ENCODE measurements around the gene CD300LF. TPM values are rescaled to one million over a fixed set of nuclear protein-coding genes. Genes with fewer than 3 reads are reported as not detected.

CD300LF gene
- total RNA-seq = not detected

GRCh38 chr17:74712756-74713155 is at the start of gene CD300LF:
TSS of gene CD300LF (minus strand) at chr17:74712923. CDS start at chr17:74712866, 57 bp downstream.
- no peaks in the 10 kb centered on the region for H3K4me1 ChIP-seq
- no peaks in the 10 kb centered on the region for H3K36me3 ChIP-seq
- no peak within 1 kb of the TSS for H3K4me3 ChIP-seq (replicated peaks in 1 of 3)
- TF ChIP-seq POLR2A (IDR thresholded peaks at IDR 0.05) = no peak
- TF ChIP-seq, protein P1, sequence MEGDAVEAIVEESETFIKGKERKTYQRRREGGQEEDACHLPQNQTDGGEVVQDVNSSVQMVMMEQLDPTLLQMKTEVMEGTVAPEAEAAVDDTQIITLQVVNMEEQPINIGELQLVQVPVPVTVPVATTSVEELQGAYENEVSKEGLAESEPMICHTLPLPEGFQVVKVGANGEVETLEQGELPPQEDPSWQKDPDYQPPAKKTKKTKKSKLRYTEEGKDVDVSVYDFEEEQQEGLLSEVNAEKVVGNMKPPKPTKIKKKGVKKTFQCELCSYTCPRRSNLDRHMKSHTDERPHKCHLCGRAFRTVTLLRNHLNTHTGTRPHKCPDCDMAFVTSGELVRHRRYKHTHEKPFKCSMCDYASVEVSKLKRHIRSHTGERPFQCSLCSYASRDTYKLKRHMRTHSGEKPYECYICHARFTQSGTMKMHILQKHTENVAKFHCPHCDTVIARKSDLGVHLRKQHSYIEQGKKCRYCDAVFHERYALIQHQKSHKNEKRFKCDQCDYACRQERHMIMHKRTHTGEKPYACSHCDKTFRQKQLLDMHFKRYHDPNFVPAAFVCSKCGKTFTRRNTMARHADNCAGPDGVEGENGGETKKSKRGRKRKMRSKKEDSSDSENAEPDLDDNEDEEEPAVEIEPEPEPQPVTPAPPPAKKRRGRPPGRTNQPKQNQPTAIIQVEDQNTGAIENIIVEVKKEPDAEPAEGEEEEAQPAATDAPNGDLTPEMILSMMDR (IDR thresholded peaks at IDR 0.05) = no peak
- H3K27me3 ChIP-seq = no peaks in the 10 kb centered on the region
- 76 to 77% methylated on average over 8 of the region's 8 CpGs for WGBS, 2 donors
- H3K27ac ChIP-seq = no peak within 1 kb of the TSS
- no peaks in the 10 kb centered on the region for H3K9me3 ChIP-seq
- DNase-seq = no peak
- intact Hi-C loops (cut with DNase I) = no loop called here

- H3K4me1 ChIP-seq = peaks cover 47 to 52% of the 10 kb centered on the region in 2 donors
- no peak overlapping the region for H3K27ac ChIP-seq
- DNase-seq = no peak
- no peaks in the 10 kb centered on the region for H3K27me3 ChIP-seq
- WGBS, 2 donors = 91 to 93% methylated on average over 3 to 11 of the region's 11 CpGs
- H3K9me3 ChIP-seq = no peaks in the 10 kb centered on the region
- H3K36me3 ChIP-seq = no peaks in the 10 kb centered on the region
- intact Hi-C loops (cut with DNase I) = no loop called here
- H3K4me3 ChIP-seq (replicated peaks in 1 of 3) = no peak overlapping the region
- no peak for TF ChIP-seq POLR2A (IDR thresholded peaks at IDR 0.05)
- TF ChIP-seq, protein P1 (IDR thresholded peaks at IDR 0.05) = no peak
Observed at GRCh38 chr17:74761931-74762330, 49.2 kb upstream of the CD300LF start.

DNA sequence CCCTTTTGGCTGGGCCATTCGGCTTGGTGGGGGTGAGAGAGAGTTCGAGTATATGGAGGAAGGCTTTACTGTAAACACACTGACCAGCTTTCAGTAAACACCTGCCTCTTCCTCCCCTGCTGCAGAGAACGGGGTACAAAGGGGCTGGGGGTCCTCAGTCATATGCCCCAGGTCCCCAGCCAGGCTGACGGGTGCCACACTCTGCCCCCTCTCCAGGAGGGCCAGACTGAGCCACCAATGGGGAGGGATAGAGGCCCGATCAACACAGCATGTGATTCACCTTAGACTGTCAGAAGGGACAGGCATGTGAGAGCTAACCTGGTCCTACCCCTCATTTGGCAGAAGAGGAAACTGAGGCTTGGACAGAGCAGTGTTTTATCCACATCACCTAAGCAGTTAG is 48.7 kb upstream of the CD300LF start:
- 54 to 66% methylated on average over 3 to 5 of the region's 5 CpGs for WGBS, 2 donors
- TF ChIP-seq, protein P1 (IDR thresholded peaks at IDR 0.05) = no peak
- no peak for TF ChIP-seq POLR2A (IDR thresholded peaks at IDR 0.05)
- H3K36me3 ChIP-seq = no peaks in the 10 kb centered on the region
- no peak for DNase-seq
- H3K27ac ChIP-seq = peak overlapping the region in 2 of 3 donors; percentile 71 to 72
- H3K27me3 ChIP-seq = no peaks in the 10 kb centered on the region
- H3K9me3 ChIP-seq = no peaks in the 10 kb centered on the region
- peaks cover 47 to 53% of the 10 kb centered on the region in 2 donors for H3K4me1 ChIP-seq
- intact Hi-C loops (cut with DNase I) = no loop called here
- H3K4me3 ChIP-seq (replicated peaks in 1 of 3) = no peak overlapping the region

DNA sequence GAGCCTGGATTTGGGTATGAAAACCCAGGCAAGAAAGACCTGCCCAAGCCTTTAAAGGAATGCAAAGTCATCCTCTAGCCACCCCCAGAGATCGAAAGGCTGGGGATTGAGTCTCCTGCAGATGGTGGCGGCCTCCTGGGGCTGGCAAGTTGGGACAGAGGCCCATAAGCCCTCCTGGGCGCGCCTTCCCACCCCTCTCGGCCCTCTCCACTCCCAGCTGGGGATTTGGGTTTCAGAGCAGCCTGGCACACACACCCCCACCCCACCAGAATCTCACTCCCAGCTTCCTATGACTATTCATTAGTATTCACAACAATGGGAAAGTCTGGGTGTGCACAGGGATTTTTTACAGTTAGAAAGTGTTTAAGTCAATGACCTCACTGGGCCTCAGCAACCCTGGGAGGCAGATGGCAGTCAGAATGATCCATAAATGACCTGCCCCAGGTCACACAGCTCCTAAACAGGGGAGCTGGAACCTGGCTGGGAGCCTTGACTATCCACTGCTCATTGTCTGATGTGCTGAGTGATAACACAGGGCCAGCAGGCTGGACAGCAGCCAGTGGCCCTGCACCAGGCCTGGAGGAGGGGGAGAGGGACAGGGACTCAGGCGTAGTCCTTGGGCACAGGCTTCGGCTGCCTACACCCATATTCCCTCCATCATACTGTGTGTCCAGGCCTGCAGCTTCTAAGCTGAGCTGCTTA is 47.8 kb upstream of the CD300LF start:
- Histone ChIP-seq H3K4me3 (replicated peaks in 1 of 3) (no peak overlapping the region), H3K9me3 (no peaks in the 10 kb centered on the region), H3K27me3 (no peaks in the 10 kb centered on the region), H3K36me3 (no peaks in the 10 kb centered on the region), H3K4me1 (peaks cover 47 to 53% of the 10 kb centered on the region in 2 donors), H3K27ac (peak overlapping the region; percentile 66 to 74 (median 72))
- no peak for TF ChIP-seq POLR2A (IDR thresholded peaks at IDR 0.05)
- TF ChIP-seq, protein P1 (IDR thresholded peaks at IDR 0.05) = no peak
- WGBS, 2 donors = 51 to 58% methylated on average over 6 to 7 of the region's 7 CpGs
- peak; percentile 47 to 48 for DNase-seq
- intact Hi-C loops (cut with DNase I) = no loop called here

DNA sequence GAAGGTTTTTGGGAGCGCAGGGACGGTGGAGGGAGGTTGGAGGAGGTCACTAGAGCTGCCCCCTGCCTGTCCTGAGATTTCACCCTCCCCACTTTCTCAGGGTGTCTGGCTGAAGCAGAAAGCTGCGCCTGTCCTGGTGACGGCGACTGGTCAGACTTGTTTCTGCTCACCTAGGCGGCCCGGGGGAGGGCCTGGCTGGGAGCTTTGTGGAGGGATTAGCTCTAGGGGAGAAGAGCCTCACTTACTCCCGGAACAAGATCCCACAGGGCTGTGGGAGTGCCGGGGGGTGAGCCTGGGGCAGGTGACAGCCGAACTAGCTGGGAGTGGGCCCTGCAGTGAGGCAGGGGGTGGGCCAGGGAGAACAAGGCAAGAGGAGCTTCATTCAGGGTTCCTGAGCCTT is 47.2 kb upstream of the CD300LF start:
- intact Hi-C loops (cut with DNase I) = no loop called here
- no peaks in the 10 kb centered on the region for H3K36me3 ChIP-seq
- no peak for TF ChIP-seq POLR2A (IDR thresholded peaks at IDR 0.05)
- TF ChIP-seq, protein P1 (IDR thresholded peaks at IDR 0.05) = no peak
- no peaks in the 10 kb centered on the region for H3K27me3 ChIP-seq
- 32 to 53% methylated on average over 5 to 9 of the region's 10 CpGs for WGBS, 2 donors
- DNase-seq = peak; percentile 88 to 92
- H3K9me3 ChIP-seq = no peaks in the 10 kb centered on the region
- H3K27ac ChIP-seq = peak overlapping the region; percentile 66 to 74 (median 72)
- H3K4me1 ChIP-seq = peaks cover 47 to 53% of the 10 kb centered on the region in 2 donors
- no peak overlapping the region for H3K4me3 ChIP-seq (replicated peaks in 1 of 3)

Measured in thyroid gland (tissue), 4 donors.